Measurements from ENCODE around the gene STK10. TPM values are rescaled to one million over a fixed set of nuclear protein-coding genes. Genes with fewer than 3 reads are reported as not detected.

Gene STK10
- total RNA-seq, 1 donor from 2014 or later = 22.3 TPM

Other genes with a start within 250 kb of the STK10 start
- 102 and 122 TPM in 2 replicates for gene FBXW11, start 181.6 kb downstream of the STK10 start, total RNA-seq
- not detected in 2 replicates for gene EFCAB9, start 5.9 kb upstream of the STK10 start, total RNA-seq
- gene UBTD2, start 95.5 kb upstream of the STK10 start, total RNA-seq = 40.5 and 45.2 TPM in 2 replicates